ENCODE measurements around the gene AEBP1. TPM values are rescaled to one million over a fixed set of nuclear protein-coding genes. Genes with fewer than 3 reads are reported as not detected.

The AEBP1 gene
- total RNA-seq, 1 donor = 267 TPM

- Histone ChIP-seq H3K4me3 (ENCODE audit: insufficient read depth, low read length) (no peak overlapping the region), H3K4me2 (ENCODE audit: insufficient read depth, low read length) (peak overlapping the region; percentile 11), H3K27me3 (ENCODE audit: insufficient read depth, low read length) (no peaks in the 10 kb centered on the region), H3K27ac (ENCODE audit: low read depth, low read length) (peak overlapping the region; percentile 95), H4K20me1 (ENCODE audit: insufficient read depth, low read length) (peaks cover 21% of the 10 kb centered on the region), H3K4me1 (ENCODE audit: insufficient read depth, low read length) (peaks cover 55% of the 10 kb centered on the region), H2AFZ (ENCODE audit: low read length) (peak overlapping the region; percentile 20), H3K79me2 (ENCODE audit: insufficient read depth, low read length) (peaks cover 35% of the 10 kb centered on the region), H3K36me3 (ENCODE audit: insufficient read depth, low read length) (peaks cover 17% of the 10 kb centered on the region), H3K9me3 (ENCODE audit: low read depth, low read length) (no peaks in the 10 kb centered on the region)
- TF ChIP-seq CTCF (IDR thresholded peaks at IDR 0.05; ENCODE audit: extremely low read depth, low read depth, low read length) = no peak
- DNase-seq (ENCODE audit: insufficient read length, low spot score, missing footprints) = peak; percentile 80
These were observed 1.1 kb upstream of the AEBP1 start for GRCh38 chr7:44102846-44103565.

GRCh38 chr7:44103566-44103922 is 601 bp upstream of the AEBP1 start:
- Histone ChIP-seq H3K4me2 (ENCODE audit: insufficient read depth, low read length) (no peak overlapping the region), H3K79me2 (ENCODE audit: insufficient read depth, low read length) (peaks cover 40% of the 10 kb centered on the region), H3K36me3 (ENCODE audit: insufficient read depth, low read length) (peaks cover 22% of the 10 kb centered on the region), H2AFZ (ENCODE audit: low read length) (no peak overlapping the region), H3K27me3 (ENCODE audit: insufficient read depth, low read length) (no peaks in the 10 kb centered on the region), H4K20me1 (ENCODE audit: insufficient read depth, low read length) (peaks cover 26% of the 10 kb centered on the region), H3K4me1 (ENCODE audit: insufficient read depth, low read length) (peaks cover 55% of the 10 kb centered on the region), H3K27ac (ENCODE audit: low read depth, low read length) (peak overlapping the region; percentile 95), H3K9me3 (ENCODE audit: low read depth, low read length) (no peaks in the 10 kb centered on the region), H3K4me3 (ENCODE audit: insufficient read depth, low read length) (no peak overlapping the region)
- peak; percentile 86 for DNase-seq (ENCODE audit: insufficient read length, low spot score, missing footprints)
- TF ChIP-seq CTCF (IDR thresholded peaks at IDR 0.05; ENCODE audit: extremely low read depth, low read depth, low read length) = no peak

- H3K9me3 ChIP-seq (ENCODE audit: low read depth, low read length) = no peaks in the 10 kb centered on the region
- H3K27ac ChIP-seq (ENCODE audit: low read depth, low read length) = peak overlapping the region; percentile 96
- H3K79me2 ChIP-seq (ENCODE audit: insufficient read depth, low read length) = peaks cover 54% of the 10 kb centered on the region
- H3K27me3 ChIP-seq (ENCODE audit: insufficient read depth, low read length) = no peaks in the 10 kb centered on the region
- peak; percentile 98 for DNase-seq (ENCODE audit: insufficient read length, low spot score, missing footprints)
- peak overlapping the region; percentile 100 for H3K4me2 ChIP-seq (ENCODE audit: insufficient read depth, low read length)
- peaks cover 51% of the 10 kb centered on the region for H3K4me1 ChIP-seq (ENCODE audit: insufficient read depth, low read length)
- peak overlapping the region; percentile 93 for H3K4me3 ChIP-seq (ENCODE audit: insufficient read depth, low read length)
- no peak for TF ChIP-seq CTCF (IDR thresholded peaks at IDR 0.05; ENCODE audit: extremely low read depth, low read depth, low read length)
- H4K20me1 ChIP-seq (ENCODE audit: insufficient read depth, low read length) = peaks cover 39% of the 10 kb centered on the region
- H3K36me3 ChIP-seq (ENCODE audit: insufficient read depth, low read length) = peaks cover 37% of the 10 kb centered on the region
- peak overlapping the region; percentile 60 for H2AFZ ChIP-seq (ENCODE audit: low read length)
These were observed 971 bp downstream of the AEBP1 start for GRCh38 chr7:44104860-44105771.

GRCh38 chr7:44105832-44106231 is 1.7 kb downstream of the AEBP1 start:
- Histone ChIP-seq H3K79me2 (ENCODE audit: insufficient read depth, low read length) (peaks cover 57% of the 10 kb centered on the region), H3K27me3 (ENCODE audit: insufficient read depth, low read length) (no peaks in the 10 kb centered on the region), H3K9me3 (ENCODE audit: low read depth, low read length) (no peaks in the 10 kb centered on the region), H3K27ac (ENCODE audit: low read depth, low read length) (peak overlapping the region; percentile 96), H3K4me3 (ENCODE audit: insufficient read depth, low read length) (peak overlapping the region; percentile 93), H4K20me1 (ENCODE audit: insufficient read depth, low read length) (peaks cover 40% of the 10 kb centered on the region), H3K4me1 (ENCODE audit: insufficient read depth, low read length) (peaks cover 44% of the 10 kb centered on the region), H3K36me3 (ENCODE audit: insufficient read depth, low read length) (peaks cover 44% of the 10 kb centered on the region), H2AFZ (ENCODE audit: low read length) (no peak overlapping the region), H3K4me2 (ENCODE audit: insufficient read depth, low read length) (peak overlapping the region; percentile 100)
- TF ChIP-seq CTCF (IDR thresholded peaks at IDR 0.05; ENCODE audit: extremely low read depth, low read depth, low read length) = no peak
- DNase-seq (ENCODE audit: insufficient read length, low spot score, missing footprints) = peak; percentile 82

Measured in osteoblast (primary cell).